K562 (cell line): ENCODE measurements around the gene UNC5B. TPM values are rescaled to one million over a fixed set of nuclear protein-coding genes. Genes with fewer than 3 reads are reported as not detected.
A peak's percentile ranks its signal among the peaks of the same experiment; 100 is the strongest.

ENCODE experiments used
- ATAC-seq: fragments of 200-7000 bp; cut with Tn5 transposase; 3 replicates; pipeline ENCODE4 v1.9.1; 2020; ENCODE audit warnings: moderate library complexity
- BruUV-seq: library from RNA; stranded (reverse); fragments of 400-500 nt; replicated peaks from 2 replicates; lab custom pipeline; 2021; lab: Mats Ljungman, UMichigan
- CTCF ChIA-PET: fragments of 300-600 bp; formaldehyde crosslinking; extraction: SDS; loops from one replicate; lab custom pipeline; 2021; ENCODE audit warnings: low intra/inter-chr PET ratio; lab: Yijun Ruan, JAX
- POLR2A ChIA-PET: fragments of 300-600, 350-650 bp; sonication (Branson Sonifier 250); formaldehyde crosslinking; extraction: SDS; loops from one replicate; lab custom pipeline; 2021; ENCODE audit warnings: antibody characterized with exemption, inconsistent platforms; lab: Yijun Ruan, JAX
- DNase-seq, 4 experiments: peaks; one replicate each; pipeline versions ENCODE4 v3.0.0 to v3.0.0-alpha.2; 2011 to 2018; ENCODE audit warnings: low spot score in 3 of 4, mixed read lengths in 3 of 4; ENCODE audit errors: extremely low read depth in 1 of 4
- FAIRE-seq: peaks from 2 replicates; lab custom pipeline; 2011; peaks lifted over from hg19 to GRCh38; lab: Jason Lieb, UNC
- H2AFZ ChIP-seq: 2 replicates; pipeline ENCODE4 v1.6.0; 2011; ENCODE audit warnings: low read depth, low read length, control low read depth, inconsistent platforms
- H3K27ac ChIP-seq: fragments of 200-600 bp; 3 replicates; pipeline ENCODE4 v1.8.0; 2011; ENCODE audit warnings: low read depth, mild to moderate bottlenecking, control low read depth, inconsistent platforms, low read length, moderate library complexity, mixed read lengths; ENCODE audit errors: extremely low read depth
- H3K27me3 ChIP-seq, 2 experiments: fragments of 300-600 bp in 1 of 2; 2 replicates in 1 of 2; 3 replicates in 1 of 2; pipeline versions ENCODE4 v1.6.0 to v1.8.0; 2011; ENCODE audit warnings: inconsistent platforms in 2 of 2, low read length in 2 of 2, mild to moderate bottlenecking in 1 of 2, mixed read lengths in 1 of 2, moderate library complexity in 1 of 2; ENCODE audit not compliant: control insufficient read depth in 2 of 2, insufficient read depth in 2 of 2
- H3K36me3 ChIP-seq: fragments of 300-600 bp; 3 replicates; pipeline ENCODE4 v1.8.0; 2011; ENCODE audit warnings: mild to moderate bottlenecking, low read length, inconsistent platforms; ENCODE audit not compliant: control insufficient read depth, insufficient read depth
- H3K4me1 ChIP-seq, 2 experiments: fragments of 200-600 bp in 1 of 2; replicated peaks in 1 of 2; 2 replicates in 1 of 2; 3 replicates in 1 of 2; pipeline versions ENCODE4 v1.5.1 to v1.8.0; 2011; ENCODE audit warnings: inconsistent platforms in 2 of 2, low read length in 2 of 2, mild to moderate bottlenecking in 1 of 2, mixed read lengths in 1 of 2, moderate library complexity in 1 of 2; ENCODE audit not compliant: control insufficient read depth in 2 of 2, insufficient read depth in 2 of 2
- H3K4me2 ChIP-seq: 2 replicates; pipeline ENCODE4 v1.6.1; 2011; ENCODE audit warnings: low read length, control low read depth, inconsistent platforms, mixed read lengths; ENCODE audit not compliant: insufficient read depth
- H3K4me3 ChIP-seq: fragments of 200-600 bp; sonication (generic), shearing (Covaris generic); 2 replicates; pipeline ENCODE4 v1.5.1; 2016; ENCODE audit warnings: control low read depth, inconsistent platforms
- H3K79me2 ChIP-seq: fragments of 200-600 bp; 3 replicates; pipeline ENCODE4 v1.8.0; 2011; ENCODE audit warnings: low read length, inconsistent platforms; ENCODE audit not compliant: control insufficient read depth, insufficient read depth
- H3K9ac ChIP-seq, 2 experiments: 2 replicates each; pipeline versions ENCODE4 v1.6.0 to v1.6.1; 2011; ENCODE audit warnings: low read depth in 2 of 2, low read length in 2 of 2, control low read depth in 1 of 2, inconsistent platforms in 1 of 2, mild to moderate bottlenecking in 1 of 2, mixed read lengths in 1 of 2; ENCODE audit not compliant: insufficient read depth in 1 of 2
- H3K9me1 ChIP-seq: one replicate; pipeline ENCODE4 v1.6.0; 2011; ENCODE audit warnings: inconsistent platforms, mild to moderate bottlenecking, low read length, moderate library complexity; ENCODE audit not compliant: control insufficient read depth, insufficient read depth
- H3K9me3 ChIP-seq: replicated peaks from 2 replicates; pipeline ENCODE4 v1.5.1; 2011; ENCODE audit warnings: low read depth, low read length, inconsistent platforms; ENCODE audit not compliant: control insufficient read depth, insufficient read depth
- H4K20me1 ChIP-seq: replicated peaks from 2 replicates; pipeline ENCODE4 v1.6.1; 2011; ENCODE audit warnings: low read length, inconsistent platforms, mixed read lengths; ENCODE audit not compliant: control insufficient read depth, insufficient read depth
- ARHGAP35 ChIP-seq: fragments of 450-650 bp; IDR thresholded peaks from 2 replicates; pipeline ENCODE4 v1.6.1; 2018; ENCODE audit not compliant: partially characterized antibody
- BRD4 ChIP-seq: fragments of 200-600 bp; sonication (generic); IDR thresholded peaks from 2 replicates; pipeline ENCODE4 v1.6.1; 2017; ENCODE audit warnings: inconsistent platforms
- GABPB1 ChIP-seq: sonication (generic); formaldehyde crosslinking; IDR thresholded peaks from 2 replicates; pipeline ENCODE4 v1.8.0; 2022; ENCODE audit warnings: mild to moderate bottlenecking, missing genetic modification reagents
- MECOM ChIP-seq: fragments of 250-450 bp; sonication (Bioruptor Pico); IDR thresholded peaks from 2 replicates; pipeline ENCODE4 v1.8.0; 2022; ENCODE audit warnings: inconsistent platforms
- PHF20 ChIP-seq: fragments of 450-650 bp; IDR thresholded peaks from 2 replicates; pipeline ENCODE4 v1.6.1; 2018; ENCODE audit not compliant: partially characterized antibody
- ZNF507 ChIP-seq: conservative IDR thresholded peaks from 2 replicates; pipeline ENCODE4 v1.6.1; 2017; ENCODE audit warnings: missing genetic modification characterization, missing compliant biosample characterization
- WGBS: fragments of 100-300 bp; shearing (Covaris generic); methylation state at CpG from one replicate; pipeline ENCODE4 v1.1.6; 2016; ENCODE audit warnings: low coverage, mixed read lengths; ENCODE audit not compliant: insufficient coverage; ENCODE audit errors: missing lambda C conversion rate; 5-methylcytosine and 5-hydroxymethylcytosine counted together
- in situ Hi-C: fragments of 300-500 bp; cut with MboI; formaldehyde crosslinking; loops from 4 replicates; pipeline ENCODE4 v1.15.0; 2018; ENCODE audit warnings: inconsistent platforms, mixed read lengths
- intact Hi-C: fragments of 100-400 bp; cut with micrococcal nuclease; formaldehyde crosslinking; loops from 2 replicates; pipeline ENCODE4 v1.14.2; 2022
- polyA plus RNA-seq, 8 experiments: library from polyadenylated mRNA; depleted of rRNA in 4 of 8; stranded (reverse) in 5 of 8; unstranded in 3 of 8; fragments of >200 nt; fragmentation: Nextera tagmentation in 2 of 8; fragmentation: Illumina TruSeq in 1 of 8; extraction: Ambion mirVana in 2 of 8; extraction: Trizol in 1 of 8; gene quantifications; 2 replicates each; pipeline versions ENCODE4 v1.2.1 to v1.2.3, GENCODE V29; 2011 to 2014; ENCODE audit warnings: inconsistent platforms in 1 of 8, missing spikeins in 1 of 8
- total RNA-seq, 7 experiments: library from RNA; depleted of rRNA in 6 of 7; stranded (reverse); fragments of >200 nt in 6 of 7; fragmentation: Illumina TruSeq in 2 of 7; extraction: Trizol in 2 of 7; gene quantifications; 2 replicates each; pipeline versions ENCODE4 v1.2.1 to v1.2.3, GENCODE V29; 2011 to 2021; ENCODE audit warnings: low replicate concordance in 1 of 7

The UNC5B gene
- total and polyA plus RNA-seq, 9 of the 15 experiments (the other 6 are each of a cell fraction or from before 2014, with no cell fraction given), result 0.10 to 8.4 (median 2.1) TPM

DNA sequence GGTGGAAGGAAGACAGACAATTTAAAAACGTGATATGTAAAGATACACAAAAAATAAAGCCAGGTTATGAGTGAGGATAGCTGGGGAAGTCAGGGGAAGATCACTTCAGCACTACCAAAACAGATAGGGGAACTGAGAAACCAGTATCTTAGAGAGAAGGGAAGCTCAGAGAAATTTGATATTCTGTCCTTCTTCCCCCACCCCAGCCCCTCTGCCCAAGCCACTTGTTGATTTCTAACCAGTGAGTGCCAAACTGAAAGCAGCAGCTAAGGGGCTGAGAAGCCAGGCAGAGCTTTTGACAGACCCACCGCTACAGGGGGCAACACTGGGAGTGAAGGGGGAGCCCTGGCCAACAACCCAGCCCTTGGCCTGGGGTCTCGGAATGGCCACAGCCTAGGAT, 97.5 kb downstream of the UNC5B start (continued):
- TF ChIP-seq GABPB1 (CRISPR knock-in tag) (no peak), PHF20 (no peak), MECOM (CRISPR knock-in tag) (no peak), ARHGAP35 (no peak)

GRCh38 chr10:71312220-71312619, 99.8 kb downstream of the UNC5B start:
- Histone ChIP-seq H3K36me3 (no peaks in the 10 kb centered on the region), H3K27ac (no peak overlapping the region), H3K9me3 (no peaks in the 10 kb centered on the region), H3K27me3 (peaks cover 0 to 19% of the 10 kb centered on the region in 2 experiments; a peak in 3 of 5 replicates), H3K4me2 (no peak overlapping the region), H3K9ac (no peak overlapping the region), H3K79me2 (no peaks in the 10 kb centered on the region), H2AFZ (no peak overlapping the region), H3K9me1 (no peaks in the 10 kb centered on the region), H3K4me3 (no peak overlapping the region), H4K20me1 (no peaks in the 10 kb centered on the region), H3K4me1 (peaks cover 0 to 9% of the 10 kb centered on the region in 2 experiments; a peak in 3 of 5 replicates)
- intact Hi-C loops, result loop anchor here (5.0 to 10.0 kb wide), 3 partner anchors 295 to 733 kb away; no protein-coding TSS in a partner anchor
- DNase-seq (no peak), ATAC-seq (no peak), FAIRE-seq (no peak)
- no TSS peak for BruUV-seq
- ChIA-PET POLR2A (no interaction called here), CTCF (interaction anchor here (0.6 to 5.8 kb wide), 3 partner anchors 258 to 921 kb away, joined by 3 to 32 read pairs (median 18); no protein-coding TSS in a partner anchor)
- WGBS, result 50% methylated on average over 1 of the region's 1 CpG
- in situ Hi-C loops, result loop anchor here (5.0 to 25.0 kb wide), 4 partner anchors 390 to 1025 kb away; no protein-coding TSS in a partner anchor
- TF ChIP-seq ZNF507 (peak; percentile 55; the same call in 1 of the 2 replicates), BRD4 (no peak)
